HTERT RPE-1 (cell line): ENCODE measurements around the gene PLPP6.

Source experiments
- in situ Hi-C: fragments of 300-500 bp; cut with MboI; formaldehyde crosslinking; loops from 4 replicates; pipeline ENCODE4 v1.14.3; 2020; ENCODE audit warnings: low sequenced_read_pairs

PLPP6 gene

DNA sequence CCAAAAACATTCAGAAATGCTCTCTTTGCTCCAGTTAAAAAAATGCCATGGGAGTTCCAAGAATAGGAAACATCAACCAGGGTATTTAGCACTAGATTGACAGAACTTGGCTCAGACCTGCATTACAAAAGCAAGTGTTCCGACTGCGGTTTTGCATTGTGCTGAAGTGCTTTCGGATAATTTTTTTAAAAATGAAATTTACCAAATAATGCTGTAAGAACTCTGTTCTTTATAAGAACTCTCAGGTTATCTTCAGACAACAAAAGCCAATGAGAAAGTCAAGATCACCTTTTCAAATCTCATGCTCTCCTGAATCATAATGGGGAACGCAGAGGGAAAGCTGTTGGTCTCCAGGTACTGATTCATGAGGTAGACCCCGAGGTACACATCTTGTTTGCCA, 483 bp upstream of the PLPP6 start:
- in situ Hi-C loops, result no loop called here

DNA sequence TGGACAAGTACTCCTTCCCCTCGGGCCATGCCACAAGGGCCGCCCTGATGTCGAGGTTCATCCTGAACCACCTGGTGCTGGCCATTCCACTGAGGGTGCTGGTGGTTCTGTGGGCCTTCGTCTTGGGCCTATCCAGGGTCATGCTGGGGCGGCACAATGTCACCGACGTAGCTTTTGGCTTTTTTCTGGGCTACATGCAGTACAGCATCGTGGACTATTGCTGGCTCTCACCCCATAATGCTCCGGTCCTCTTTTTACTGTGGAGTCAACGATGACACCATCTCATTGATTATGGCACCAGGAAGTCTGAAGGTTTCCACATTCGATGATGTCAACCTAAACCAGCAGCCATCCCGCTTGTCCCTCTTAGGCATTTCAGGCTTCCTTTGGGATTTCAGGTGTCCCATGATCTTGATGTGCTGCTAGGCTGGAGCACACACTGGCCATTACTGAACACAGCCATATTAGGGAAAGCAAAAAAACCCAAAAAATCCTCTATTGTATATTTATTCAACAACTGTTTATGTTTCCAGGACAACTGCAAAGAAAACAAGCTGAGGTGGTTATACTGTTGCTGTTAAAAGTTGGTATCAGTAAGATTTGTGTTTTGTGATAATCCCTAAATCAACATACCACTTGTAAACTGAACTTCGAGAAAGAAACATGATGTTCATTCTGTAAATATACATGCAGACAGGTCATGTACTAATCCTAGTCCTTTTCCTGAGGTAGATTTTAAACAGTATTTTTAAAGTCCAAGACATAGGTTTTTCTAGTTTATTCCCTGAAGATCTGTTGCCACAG, 1.1 kb downstream of the PLPP6 start:
- in situ Hi-C loops, result no loop called here

DNA sequence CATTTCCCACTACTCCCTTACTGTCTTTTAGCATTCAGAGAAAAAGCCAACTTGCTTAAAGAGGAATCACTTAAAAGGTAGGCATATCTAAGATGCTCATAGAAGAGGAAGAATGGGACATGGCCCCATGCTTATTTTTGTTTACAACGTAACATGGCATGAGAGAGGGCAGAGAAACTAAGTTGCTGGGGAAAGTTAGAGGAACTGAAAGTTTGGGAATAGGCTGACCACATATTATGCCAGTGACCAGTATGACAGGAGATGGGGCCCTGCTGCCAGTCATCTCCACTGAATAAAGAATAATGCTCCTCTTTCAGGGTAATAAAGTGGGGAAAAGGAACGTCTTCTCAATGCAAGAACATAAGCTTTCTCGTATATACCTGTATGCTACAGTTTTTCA, 1.9 kb downstream of the PLPP6 start:
- in situ Hi-C loops, result no loop called here

DNA sequence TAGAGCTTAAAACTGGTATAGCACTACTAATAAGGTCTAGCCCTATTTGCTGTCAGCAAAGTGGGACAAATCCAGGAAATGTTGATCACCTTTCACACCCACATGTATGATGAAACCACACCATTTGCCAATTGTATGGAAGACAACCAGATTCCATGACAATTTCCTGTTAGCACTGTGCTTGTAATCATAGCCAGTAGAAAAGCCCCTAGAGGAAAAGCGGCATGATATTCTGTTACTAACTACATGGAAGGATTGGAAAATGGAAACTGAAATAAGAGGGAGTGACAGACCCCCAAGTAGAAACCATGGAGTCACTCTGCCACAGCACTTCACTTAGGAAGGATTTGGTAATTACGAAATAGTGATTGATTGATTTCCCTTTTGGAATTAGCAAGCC, 3.3 kb downstream of the PLPP6 start:
- in situ Hi-C loops, result no loop called here

DNA sequence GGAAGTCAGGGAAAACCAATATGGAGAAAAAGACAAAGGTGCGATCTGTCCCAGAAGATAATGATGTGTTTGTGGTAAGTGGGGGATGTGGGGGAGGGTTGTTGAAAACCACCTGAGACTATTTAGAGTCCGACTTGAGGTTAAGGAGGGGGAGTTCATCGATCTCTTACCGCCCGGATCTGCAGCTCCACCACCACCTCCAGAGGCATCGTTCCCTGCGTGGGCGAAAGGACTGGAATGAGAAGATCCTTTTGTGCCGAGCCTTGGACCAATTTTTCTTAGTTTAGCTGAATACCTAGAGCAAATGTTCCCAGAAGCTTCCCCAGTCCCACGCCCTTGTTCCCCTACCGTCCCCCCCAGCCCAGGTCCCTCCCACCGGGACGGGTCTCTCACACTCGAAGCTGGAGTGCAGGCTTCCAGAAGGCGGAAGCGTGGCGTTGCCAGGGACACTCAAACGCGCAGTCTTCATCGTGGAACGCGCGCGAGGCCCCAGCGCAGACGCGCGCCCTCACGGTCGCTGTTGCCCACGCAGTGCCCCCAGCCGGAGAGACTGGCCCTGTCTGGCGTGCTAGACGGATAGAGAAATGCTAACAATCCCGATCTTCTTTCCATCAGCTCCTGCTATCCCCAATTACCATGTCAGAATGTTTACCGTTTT, 4.1 kb downstream of the PLPP6 start, which contains the start of gene SPATA6L:
Gene SPATA6L, minus strand, starts transcription at position 439 of the 658 bp plus-strand sequence. Its CDS starts 230 bp downstream, at position 209.
- in situ Hi-C loops, result no loop called here

DNA sequence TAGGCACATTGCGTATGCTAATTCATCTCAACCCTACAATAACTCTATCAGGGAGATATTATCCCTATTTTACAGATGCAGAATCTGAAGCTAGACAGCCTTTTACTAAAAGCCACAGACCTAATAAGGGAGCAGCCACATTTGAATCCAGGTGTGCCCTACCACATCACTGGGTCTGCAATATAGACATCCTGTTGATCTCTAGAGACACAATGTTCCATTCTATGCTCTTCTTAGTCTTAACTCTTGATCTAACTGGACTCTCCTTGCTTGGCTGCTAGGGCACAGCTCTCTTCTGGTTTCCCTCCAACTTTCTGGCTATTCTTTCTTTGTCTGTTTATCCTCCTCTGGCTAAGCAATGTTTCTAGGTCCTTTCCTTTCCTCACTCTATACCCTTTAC, 5.6 kb downstream of the PLPP6 start:
- in situ Hi-C loops, result no loop called here

DNA sequence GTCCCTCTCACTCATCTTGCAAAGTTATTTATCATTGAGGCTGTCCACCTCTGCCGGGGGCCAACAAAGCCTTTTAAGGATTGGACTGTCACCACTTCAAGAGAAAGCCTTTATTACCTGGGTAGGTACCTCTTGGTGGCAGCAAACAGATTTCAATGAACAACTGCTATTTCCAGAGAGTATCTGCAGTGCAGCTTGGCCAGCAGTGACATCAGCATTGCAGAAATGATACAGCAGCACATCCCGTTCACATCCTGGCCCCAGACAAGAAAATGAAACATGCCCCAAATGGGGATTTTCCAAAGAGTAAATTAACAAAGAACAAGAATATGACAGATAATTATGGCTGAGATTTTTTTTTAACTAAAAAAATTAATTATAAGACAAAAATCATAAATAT, 6.5 kb downstream of the PLPP6 start:
- in situ Hi-C loops, result no loop called here

DNA sequence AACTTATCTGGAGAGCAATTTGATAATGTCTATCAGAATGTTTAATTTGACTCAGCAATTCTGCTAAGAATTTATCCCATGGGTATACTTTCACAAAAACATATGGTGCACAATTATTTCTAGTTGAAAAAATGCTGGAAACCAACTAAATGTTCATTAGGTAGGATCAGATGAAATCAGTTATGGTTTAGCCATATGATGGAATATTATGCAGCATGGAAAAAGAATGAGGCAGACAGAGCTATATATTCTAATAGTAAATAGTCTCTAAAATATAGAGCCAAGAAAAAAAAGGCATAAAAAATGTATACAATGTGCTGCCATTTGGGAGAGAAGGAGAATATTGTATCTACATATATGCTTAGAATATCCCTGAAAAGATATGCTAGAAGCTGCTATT, 7.8 kb downstream of the PLPP6 start:
- in situ Hi-C loops, result no loop called here

DNA sequence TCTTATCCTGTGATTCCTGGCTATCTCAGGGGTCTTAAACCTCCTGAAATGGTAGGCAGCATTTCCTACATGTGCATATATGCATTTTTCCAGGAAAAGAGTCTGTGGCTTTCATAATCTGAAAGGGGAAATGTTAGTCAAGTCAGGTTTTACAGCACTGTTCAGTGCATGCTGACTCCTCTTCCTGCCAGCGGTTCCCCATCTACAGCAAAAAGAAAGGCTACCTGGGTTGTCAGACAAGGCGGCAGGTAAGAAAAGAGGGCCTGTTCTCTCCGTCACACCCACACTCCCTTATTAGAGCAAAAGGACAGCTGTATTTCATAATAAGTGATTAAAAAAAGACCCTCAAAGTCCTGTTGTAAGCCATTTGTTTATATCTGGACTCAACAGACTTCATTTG, 8.5 kb downstream of the PLPP6 start:
- in situ Hi-C loops, result no loop called here

DNA sequence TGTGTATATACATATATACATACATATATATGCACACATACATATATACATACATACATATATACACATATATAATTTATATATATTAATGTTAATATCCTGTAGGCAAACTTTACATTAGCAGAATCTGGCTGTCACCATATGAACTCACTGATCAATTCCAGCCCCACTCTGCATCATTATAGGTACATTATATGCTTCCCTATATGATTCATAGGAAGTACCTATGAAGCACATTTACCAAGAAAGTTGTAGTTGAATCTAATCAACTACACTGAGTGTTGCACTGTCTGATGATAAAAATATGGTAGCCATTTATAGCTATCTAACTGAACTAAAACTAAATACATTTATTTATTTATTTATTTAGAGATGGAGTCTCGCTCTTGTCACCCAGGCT, 9.6 kb downstream of the PLPP6 start:
- in situ Hi-C loops, result no loop called here

DNA sequence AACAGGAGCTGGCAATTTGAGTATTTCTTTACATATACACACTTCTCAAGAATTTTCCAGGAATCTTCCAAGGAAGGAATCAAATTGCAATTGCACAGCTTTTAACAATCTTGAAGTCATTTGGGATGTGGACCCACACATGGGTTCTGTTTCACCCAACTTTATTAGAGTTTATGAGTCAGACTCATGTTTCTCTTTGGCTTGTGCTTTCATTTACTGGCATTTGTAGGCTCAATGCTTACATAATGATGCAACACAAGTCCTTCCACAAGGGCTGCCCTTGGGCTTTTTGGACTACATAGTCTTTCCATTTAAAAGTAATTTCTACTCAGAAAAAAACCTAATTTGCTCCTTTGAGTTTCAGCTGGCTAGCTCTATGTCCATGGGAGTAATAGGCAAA, 12.7 kb downstream of the PLPP6 start:
- in situ Hi-C loops, result no loop called here

DNA sequence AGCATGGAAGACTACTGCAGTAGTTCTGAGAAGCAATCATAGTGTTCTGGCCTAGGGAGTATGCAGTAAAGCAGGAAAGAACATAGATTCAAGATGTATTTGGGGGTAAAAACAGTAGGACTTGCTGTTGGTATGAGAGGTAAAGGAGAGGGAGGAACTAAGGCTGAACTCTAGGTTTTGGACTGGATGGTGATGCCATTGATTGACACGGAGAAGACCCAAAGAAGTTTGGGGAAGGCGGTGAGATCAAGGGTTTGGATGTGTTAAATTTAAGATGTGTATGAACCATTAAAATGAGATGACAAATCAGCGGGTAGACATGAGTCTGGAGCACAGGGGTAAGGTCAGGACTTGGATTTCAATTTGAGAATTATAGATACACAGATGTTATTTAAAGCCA, 15.3 kb downstream of the PLPP6 start:
- in situ Hi-C loops, result no loop called here

DNA sequence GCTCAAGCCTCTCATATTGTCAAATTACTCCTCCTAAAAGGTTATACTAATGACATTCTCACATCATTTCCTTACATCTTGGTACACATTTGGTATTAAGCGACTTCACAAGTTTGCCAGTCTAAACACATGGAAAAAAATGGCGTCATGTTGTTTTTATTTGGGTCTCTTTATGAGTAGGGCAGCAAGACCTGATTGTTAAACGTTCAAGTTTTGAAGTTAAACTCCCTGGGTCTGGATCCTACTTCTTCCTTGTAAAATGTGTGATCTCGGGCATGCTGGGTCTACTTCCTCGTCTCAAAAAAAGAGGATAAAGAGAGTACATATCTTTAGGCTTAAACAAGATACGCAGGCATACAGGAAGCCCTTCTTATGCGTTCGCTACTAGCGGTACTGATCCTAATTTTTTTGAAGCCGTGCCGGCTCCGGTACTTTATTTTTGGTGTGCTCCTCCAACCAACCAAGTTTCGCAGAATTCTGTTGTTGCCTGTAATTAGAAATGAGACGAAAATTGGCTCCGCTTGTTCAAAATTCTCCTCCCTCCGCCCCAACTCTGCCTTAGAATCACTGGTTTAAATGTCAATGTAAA, 16.7 kb downstream of the PLPP6 start:
- in situ Hi-C loops, result no loop called here

DNA sequence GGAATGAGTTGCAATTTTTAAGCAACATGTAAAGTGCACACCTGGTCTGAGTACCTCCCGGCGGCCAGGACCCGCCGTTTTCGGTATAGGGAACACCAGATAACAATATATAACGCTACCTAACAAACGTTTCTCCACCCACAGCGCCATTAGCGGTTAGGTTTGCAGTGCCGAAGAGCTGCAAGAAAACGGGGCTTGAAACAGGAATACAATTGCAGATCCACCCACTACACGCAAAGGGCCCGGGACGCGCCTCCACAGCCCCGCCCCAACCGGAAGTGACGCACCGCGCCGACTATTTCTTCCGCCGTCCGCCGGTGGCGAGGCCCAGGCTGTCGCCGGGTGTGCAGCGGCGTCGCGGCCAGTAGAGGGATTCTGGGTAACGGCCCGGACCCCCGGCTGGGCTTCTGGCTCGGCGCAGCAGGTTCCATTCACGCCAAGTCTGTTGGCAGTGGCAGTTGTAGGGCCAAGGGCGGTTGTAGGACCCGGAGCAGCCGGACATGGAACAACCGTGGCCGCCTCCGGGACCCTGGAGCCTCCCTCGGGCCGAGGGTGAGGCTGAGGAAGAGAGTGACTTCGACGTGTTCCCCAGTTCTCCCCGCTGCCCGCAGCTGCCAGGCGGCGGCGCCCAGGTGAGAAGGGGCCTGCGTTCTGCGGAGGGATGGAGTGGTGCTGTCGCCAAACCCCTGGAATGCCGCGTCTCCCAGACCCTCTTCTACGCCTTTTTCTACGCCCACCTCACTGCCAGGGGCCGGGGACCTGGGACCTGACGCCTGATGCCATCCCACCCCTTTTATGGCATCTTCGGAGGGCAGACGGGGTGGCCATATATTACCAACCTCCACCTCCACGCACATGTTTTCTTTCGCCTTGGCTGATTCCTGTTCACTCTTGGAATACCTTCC, 17.4 kb downstream of the PLPP6 start, which contains the start of gene CDC37L1:
Gene CDC37L1, plus strand, starts transcription at position 302 of the 905 bp plus-strand sequence. Its CDS starts 199 bp downstream, at position 501.
- in situ Hi-C loops, result no loop called here

DNA sequence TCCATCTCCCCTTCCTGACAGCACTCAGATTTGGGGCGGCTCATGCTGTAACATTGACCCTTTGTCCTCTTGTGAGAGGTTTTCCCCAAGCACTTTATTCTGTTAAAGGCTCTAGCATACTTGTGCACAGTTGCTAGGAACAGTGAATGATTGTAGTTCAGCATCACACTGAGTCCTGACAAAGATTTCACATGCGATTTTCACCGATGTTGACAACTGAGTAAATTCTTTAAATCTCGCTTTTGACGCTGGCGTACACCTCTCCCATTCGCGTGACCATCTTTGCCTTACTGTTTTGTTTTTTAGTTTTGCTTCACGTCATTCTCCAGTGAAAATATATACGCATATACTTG, 18.1 kb downstream of the PLPP6 start:
- in situ Hi-C loops, result no loop called here

DNA sequence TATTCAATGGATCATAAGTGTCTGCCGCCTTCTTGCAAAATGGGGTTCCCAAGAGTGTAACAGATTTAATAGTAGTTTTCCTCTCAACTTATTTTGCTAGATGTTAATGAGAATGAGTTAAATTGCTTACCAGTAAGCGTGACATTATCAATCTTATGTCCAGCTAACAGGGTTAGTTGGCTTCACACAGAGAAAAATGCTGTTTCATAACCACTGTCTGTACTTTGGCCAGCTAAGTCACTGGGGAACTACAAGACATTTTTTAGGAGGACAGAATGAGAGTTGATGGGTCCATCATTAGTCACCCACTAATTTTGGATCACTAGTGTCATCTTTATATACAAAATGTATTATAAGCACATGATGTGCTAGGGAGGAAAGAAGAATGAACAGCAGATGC, 18.7 kb downstream of the PLPP6 start:
- in situ Hi-C loops, result no loop called here

DNA sequence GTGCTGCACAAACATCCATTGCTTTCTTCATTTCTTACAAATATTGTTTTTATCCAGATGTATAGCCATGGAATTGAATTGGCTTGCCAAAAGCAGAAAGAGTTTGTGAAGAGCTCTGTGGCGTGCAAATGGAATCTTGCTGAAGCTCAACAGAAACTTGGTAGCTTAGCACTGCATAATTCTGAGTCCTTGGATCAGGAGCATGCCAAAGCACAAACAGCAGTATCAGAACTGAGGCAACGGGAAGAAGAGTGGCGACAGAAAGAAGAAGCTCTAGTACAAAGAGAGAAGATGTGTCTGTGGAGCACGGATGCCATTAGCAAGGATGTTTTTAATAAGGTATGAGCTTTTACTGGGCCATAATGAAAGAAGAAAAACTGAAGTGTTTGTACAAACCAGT, 22.7 kb downstream of the PLPP6 start:
- in situ Hi-C loops, result no loop called here

DNA sequence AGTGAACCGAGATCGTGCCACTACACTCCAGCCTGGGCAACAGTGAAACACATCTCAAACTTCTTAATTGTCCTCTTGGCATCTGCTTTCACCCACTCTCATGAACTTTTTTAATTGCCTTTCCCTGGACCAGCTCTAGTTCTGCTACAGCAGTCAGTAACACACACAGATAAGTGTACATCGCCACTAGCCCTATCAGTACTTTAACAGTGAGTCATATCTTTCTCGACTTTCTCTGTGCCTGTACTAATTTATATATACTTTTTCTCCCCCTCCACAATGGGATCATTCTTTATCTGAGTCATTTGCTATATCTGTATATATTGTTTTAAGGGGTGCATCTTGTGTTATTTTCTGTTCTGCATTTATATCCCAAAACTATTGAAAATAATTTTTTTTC, 24.0 kb downstream of the PLPP6 start:
- in situ Hi-C loops, result no loop called here

DNA sequence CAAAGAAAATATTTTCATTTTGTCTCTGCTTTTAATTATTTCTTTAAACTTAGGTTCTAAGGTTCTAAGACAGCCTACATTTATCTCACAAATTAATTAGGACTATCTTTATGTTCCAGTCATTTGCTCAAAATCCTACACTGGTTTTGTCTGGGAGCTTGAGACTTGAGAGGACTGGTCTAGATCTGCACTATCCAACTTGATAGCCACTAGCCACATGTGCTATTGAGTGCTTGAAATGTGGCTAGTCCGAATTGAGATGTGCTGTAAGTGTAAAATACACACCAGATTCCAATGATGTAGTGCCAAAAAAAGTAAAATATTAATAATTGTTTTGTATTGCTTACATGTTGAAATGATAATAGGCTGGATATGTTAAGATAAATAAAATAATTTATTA, 24.5 kb downstream of the PLPP6 start:
- in situ Hi-C loops, result no loop called here

DNA sequence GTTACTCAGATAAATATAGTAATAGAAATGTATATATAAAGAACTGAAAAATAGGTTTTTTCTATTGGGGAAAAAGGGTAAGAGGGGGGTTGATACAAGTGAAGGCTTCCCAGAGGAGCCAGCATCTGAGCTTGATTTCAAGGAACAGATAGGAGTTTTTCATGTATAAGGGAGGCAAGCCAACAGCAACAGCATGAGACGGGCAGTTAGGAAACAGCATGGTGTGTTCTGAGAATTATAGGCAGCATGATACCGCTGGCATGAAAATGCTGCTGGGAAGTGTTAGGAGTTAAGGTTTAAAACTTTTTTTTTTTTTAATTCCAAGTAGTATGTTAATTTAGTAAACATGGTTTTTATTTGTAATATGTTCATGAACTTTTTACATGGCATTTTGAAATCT, 26.9 kb downstream of the PLPP6 start:
- in situ Hi-C loops, result no loop called here

DNA sequence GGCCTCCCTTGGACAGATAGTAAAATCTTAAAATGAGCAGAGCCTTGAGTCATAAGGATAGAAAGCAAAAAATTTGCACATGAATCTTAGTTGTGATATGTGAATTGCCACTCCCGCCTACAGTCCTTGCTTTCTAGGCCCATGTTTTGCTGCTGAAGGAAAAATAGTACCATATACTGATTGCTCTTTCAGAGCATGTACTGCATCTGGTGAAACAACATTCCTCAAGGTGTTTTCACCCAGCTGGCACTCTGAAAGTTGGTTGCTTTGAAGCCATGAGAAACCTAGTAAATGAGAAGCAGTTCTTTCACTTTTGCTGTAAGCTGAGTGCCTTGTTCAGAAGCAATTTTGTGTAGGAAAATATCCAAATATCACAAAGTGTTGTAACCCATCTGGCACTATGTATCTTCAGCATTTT, 27.6 kb downstream of the PLPP6 start:
- in situ Hi-C loops, result no loop called here
